ENCODE results near the gene PRKCE.

DNA sequence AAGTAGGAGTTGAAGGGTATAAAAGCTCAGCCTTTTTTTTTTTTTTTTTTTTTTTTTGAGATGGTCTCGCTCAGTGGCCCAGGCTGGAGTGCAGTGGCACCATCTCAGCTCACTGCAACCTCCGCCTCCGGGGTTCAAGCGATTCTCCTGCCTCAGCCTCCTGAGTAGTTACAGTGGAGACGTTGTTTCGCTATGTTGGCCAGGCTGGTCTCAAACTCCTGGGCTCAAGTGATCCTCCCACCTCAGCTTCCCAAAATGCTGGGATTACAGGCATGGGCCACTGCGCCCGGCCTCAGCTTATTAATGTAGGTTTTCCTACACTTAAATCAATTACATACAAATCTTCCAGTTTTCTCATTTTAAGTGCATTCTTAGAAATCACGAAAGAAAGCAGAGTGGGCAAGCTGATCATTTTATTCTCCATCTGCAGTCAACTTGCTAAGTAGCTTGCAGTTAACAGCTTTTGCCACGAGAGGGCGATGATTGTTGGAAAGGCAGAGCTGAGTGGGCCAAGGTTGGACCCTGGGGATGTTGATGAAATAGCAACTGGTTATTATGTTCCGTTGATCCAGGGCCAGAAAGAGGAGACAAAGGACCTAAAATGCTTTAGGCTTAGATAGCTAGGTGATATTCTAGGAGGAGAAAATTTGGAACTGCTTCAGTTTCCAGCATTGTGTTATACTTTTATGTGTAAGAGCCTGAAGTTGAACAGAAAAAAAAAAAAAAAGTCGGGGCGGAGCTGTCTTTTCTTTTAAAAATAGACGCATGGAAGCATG, 411.4 kb downstream of the PRKCE start:
- TF ChIP-seq POLR2AphosphoS5 (IDR thresholded peaks at IDR 0.05; ENCODE audit: low read depth) (no peak), EZH2phosphoT487 (IDR thresholded peaks at IDR 0.05; ENCODE audit: unreplicated experiment) (no peak), STAT1 (IDR thresholded peaks at IDR 0.05; ENCODE audit: unreplicated experiment) (no peak), ZNF114 (CRISPR knock-in tag; IDR thresholded peaks at IDR 0.05) (no peak), CREB1 (CRISPR knock-in tag; IDR thresholded peaks at IDR 0.05; ENCODE audit: low read depth) (no peak), EZH2 (IDR thresholded peaks at IDR 0.05; ENCODE audit: low read depth, unreplicated experiment) (no peak), JUNB (IDR thresholded peaks at IDR 0.05; ENCODE audit: unreplicated experiment) (no peak)
- TF ChIP-seq, protein P1, sequence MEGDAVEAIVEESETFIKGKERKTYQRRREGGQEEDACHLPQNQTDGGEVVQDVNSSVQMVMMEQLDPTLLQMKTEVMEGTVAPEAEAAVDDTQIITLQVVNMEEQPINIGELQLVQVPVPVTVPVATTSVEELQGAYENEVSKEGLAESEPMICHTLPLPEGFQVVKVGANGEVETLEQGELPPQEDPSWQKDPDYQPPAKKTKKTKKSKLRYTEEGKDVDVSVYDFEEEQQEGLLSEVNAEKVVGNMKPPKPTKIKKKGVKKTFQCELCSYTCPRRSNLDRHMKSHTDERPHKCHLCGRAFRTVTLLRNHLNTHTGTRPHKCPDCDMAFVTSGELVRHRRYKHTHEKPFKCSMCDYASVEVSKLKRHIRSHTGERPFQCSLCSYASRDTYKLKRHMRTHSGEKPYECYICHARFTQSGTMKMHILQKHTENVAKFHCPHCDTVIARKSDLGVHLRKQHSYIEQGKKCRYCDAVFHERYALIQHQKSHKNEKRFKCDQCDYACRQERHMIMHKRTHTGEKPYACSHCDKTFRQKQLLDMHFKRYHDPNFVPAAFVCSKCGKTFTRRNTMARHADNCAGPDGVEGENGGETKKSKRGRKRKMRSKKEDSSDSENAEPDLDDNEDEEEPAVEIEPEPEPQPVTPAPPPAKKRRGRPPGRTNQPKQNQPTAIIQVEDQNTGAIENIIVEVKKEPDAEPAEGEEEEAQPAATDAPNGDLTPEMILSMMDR (conservative IDR thresholded peaks at IDR 0.05; ENCODE audit: low read depth in 2 of 2) = peak; percentile 91 to 96
- TF ChIP-seq, protein P2, sequence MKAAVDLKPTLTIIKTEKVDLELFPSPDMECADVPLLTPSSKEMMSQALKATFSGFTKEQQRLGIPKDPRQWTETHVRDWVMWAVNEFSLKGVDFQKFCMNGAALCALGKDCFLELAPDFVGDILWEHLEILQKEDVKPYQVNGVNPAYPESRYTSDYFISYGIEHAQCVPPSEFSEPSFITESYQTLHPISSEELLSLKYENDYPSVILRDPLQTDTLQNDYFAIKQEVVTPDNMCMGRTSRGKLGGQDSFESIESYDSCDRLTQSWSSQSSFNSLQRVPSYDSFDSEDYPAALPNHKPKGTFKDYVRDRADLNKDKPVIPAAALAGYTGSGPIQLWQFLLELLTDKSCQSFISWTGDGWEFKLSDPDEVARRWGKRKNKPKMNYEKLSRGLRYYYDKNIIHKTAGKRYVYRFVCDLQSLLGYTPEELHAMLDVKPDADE (IDR thresholded peaks at IDR 0.05) = no peak
- TF ChIP-seq, protein P3, sequence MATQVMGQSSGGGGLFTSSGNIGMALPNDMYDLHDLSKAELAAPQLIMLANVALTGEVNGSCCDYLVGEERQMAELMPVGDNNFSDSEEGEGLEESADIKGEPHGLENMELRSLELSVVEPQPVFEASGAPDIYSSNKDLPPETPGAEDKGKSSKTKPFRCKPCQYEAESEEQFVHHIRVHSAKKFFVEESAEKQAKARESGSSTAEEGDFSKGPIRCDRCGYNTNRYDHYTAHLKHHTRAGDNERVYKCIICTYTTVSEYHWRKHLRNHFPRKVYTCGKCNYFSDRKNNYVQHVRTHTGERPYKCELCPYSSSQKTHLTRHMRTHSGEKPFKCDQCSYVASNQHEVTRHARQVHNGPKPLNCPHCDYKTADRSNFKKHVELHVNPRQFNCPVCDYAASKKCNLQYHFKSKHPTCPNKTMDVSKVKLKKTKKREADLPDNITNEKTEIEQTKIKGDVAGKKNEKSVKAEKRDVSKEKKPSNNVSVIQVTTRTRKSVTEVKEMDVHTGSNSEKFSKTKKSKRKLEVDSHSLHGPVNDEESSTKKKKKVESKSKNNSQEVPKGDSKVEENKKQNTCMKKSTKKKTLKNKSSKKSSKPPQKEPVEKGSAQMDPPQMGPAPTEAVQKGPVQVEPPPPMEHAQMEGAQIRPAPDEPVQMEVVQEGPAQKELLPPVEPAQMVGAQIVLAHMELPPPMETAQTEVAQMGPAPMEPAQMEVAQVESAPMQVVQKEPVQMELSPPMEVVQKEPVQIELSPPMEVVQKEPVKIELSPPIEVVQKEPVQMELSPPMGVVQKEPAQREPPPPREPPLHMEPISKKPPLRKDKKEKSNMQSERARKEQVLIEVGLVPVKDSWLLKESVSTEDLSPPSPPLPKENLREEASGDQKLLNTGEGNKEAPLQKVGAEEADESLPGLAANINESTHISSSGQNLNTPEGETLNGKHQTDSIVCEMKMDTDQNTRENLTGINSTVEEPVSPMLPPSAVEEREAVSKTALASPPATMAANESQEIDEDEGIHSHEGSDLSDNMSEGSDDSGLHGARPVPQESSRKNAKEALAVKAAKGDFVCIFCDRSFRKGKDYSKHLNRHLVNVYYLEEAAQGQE (IDR thresholded peaks at IDR 0.05; ENCODE audit: unreplicated experiment) = no peak
- TF ChIP-seq, protein P4, sequence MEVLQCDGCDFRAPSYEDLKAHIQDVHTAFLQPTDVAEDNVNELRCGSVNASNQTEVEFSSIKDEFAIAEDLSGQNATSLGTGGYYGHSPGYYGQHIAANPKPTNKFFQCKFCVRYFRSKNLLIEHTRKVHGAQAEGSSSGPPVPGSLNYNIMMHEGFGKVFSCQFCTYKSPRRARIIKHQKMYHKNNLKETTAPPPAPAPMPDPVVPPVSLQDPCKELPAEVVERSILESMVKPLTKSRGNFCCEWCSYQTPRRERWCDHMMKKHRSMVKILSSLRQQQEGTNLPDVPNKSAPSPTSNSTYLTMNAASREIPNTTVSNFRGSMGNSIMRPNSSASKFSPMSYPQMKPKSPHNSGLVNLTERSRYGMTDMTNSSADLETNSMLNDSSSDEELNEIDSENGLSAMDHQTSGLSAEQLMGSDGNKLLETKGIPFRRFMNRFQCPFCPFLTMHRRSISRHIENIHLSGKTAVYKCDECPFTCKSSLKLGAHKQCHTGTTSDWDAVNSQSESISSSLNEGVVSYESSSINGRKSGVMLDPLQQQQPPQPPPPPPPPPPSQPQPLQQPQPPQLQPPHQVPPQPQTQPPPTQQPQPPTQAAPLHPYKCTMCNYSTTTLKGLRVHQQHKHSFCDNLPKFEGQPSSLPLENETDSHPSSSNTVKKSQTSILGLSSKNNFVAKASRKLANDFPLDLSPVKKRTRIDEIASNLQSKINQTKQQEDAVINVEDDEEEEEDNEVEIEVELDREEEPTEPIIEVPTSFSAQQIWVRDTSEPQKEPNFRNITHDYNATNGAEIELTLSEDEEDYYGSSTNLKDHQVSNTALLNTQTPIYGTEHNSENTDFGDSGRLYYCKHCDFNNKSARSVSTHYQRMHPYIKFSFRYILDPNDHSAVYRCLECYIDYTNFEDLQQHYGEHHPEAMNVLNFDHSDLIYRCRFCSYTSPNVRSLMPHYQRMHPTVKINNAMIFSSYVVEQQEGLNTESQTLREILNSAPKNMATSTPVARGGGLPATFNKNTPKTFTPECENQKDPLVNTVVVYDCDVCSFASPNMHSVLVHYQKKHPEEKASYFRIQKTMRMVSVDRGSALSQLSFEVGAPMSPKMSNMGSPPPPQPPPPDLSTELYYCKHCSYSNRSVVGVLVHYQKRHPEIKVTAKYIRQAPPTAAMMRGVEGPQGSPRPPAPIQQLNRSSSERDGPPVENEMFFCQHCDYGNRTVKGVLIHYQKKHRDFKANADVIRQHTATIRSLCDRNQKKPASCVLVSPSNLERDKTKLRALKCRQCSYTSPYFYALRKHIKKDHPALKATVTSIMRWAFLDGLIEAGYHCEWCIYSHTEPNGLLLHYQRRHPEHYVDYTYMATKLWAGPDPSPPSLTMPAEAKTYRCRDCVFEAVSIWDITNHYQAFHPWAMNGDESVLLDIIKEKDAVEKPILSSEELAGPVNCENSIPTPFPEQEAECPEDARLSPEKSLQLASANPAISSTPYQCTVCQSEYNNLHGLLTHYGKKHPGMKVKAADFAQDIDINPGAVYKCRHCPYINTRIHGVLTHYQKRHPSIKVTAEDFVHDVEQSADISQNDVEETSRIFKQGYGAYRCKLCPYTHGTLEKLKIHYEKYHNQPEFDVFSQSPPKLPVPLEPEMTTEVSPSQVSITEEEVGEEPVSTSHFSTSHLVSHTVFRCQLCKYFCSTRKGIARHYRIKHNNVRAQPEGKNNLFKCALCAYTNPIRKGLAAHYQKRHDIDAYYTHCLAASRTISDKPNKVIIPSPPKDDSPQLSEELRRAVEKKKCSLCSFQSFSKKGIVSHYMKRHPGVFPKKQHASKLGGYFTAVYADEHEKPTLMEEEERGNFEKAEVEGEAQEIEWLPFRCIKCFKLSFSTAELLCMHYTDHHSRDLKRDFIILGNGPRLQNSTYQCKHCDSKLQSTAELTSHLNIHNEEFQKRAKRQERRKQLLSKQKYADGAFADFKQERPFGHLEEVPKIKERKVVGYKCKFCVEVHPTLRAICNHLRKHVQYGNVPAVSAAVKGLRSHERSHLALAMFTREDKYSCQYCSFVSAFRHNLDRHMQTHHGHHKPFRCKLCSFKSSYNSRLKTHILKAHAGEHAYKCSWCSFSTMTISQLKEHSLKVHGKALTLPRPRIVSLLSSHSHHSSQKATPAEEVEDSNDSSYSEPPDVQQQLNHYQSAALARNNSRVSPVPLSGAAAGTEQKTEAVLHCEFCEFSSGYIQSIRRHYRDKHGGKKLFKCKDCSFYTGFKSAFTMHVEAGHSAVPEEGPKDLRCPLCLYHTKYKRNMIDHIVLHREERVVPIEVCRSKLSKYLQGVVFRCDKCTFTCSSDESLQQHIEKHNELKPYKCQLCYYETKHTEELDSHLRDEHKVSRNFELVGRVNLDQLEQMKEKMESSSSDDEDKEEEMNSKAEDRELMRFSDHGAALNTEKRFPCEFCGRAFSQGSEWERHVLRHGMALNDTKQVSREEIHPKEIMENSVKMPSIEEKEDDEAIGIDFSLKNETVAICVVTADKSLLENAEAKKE (CRISPR knock-in tag; IDR thresholded peaks at IDR 0.05) = no peak
